GM21515 (cell line): ENCODE results near the gene PRRT1.
"Not testable (repeated sequence)": the region's sequence is repeated elsewhere in the genome, so short reads cannot be mapped to it uniquely, and the experiment has no call there.

Experiments used
- ATAC-seq: cut with Tn5 transposase; IDR thresholded peaks from one replicate; pipeline ENCODE4 v1.9.1; 2021; ENCODE audit not compliant: unreplicated experiment

PRRT1 gene

GRCh38 chr6:32105433-32105832, 46.3 kb downstream of the PRRT1 start:
- no peak for ATAC-seq

GRCh38 chr6:32102255-32102654, 49.5 kb downstream of the PRRT1 start:
- ATAC-seq = no peak

GRCh38 chr6:32100251-32100650, 51.5 kb downstream of the PRRT1 start:
- not testable (repeated sequence) for ATAC-seq
